Breast epithelium (tissue), 3 donors: ENCODE data around the gene EIF2B2.

Experiments used
- CTCF ChIP-seq, 3 donors: fragments of 450-650 bp; IDR thresholded peaks; one replicate each; pipeline ENCODE4 v1.5.1; 2016 to 2017; ENCODE audit warnings: antibody characterized with exemption in 3 of 3, mild to moderate bottlenecking in 3 of 3, moderate library complexity in 3 of 3
- POLR2A ChIP-seq: fragments of 450-650 bp; IDR thresholded peaks from one replicate; pipeline ENCODE4 v1.6.1; 2016; ENCODE audit warnings: antibody characterized with exemption, mild to moderate bottlenecking, moderate library complexity
- POLR2AphosphoS5 ChIP-seq, 3 donors: sonication (generic); formaldehyde crosslinking; IDR thresholded peaks; one replicate each; pipeline ENCODE4 v1.6.1; 2017; ENCODE audit warnings: antibody characterized with exemption in 3 of 3

GRCh38 chr14:74985028-74985310 lies 17.8 kb upstream of the EIF2B2 start:
- TF ChIP-seq CTCF (IDR thresholded peaks at IDR 0.05) (no peak), POLR2A (no peak), POLR2AphosphoS5 (IDR thresholded peaks at IDR 0.05) (no peak)
